ENCODE results near the gene WDR20.

DNA sequence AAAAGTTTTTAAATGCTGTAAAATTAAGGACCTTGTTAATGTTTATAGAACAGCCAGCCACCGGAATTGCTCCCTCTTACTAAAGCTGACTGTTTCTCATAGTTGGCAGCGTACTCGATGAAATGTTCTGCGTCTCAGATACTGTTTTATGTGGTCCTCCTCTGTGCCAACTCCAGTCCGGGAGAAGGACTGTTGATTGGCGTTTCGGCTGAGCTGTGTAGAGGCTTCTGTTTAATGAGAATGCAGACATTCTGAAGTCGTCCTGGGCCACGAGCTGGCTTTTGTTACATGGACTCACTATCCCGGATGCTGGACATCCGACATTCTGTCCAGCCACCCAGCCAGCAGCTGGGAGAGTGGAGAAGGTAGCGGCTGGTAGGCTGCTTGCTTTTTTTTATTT, 75.4 kb downstream of the WDR20 start:
- no peak for TF ChIP-seq YY1 (IDR thresholded peaks at IDR 0.05; ENCODE audit: low read depth, low read length)
- TF ChIP-seq, protein P1, sequence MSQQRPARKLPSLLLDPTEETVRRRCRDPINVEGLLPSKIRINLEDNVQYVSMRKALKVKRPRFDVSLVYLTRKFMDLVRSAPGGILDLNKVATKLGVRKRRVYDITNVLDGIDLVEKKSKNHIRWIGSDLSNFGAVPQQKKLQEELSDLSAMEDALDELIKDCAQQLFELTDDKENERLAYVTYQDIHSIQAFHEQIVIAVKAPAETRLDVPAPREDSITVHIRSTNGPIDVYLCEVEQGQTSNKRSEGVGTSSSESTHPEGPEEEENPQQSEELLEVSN (IDR thresholded peaks at IDR 0.05) = no peak
- TF ChIP-seq POLR2AphosphoS5 (IDR thresholded peaks at IDR 0.05; ENCODE audit: low read depth, low read length) = no peak
- TF ChIP-seq PHF8 (conservative IDR thresholded peaks at IDR 0.05; ENCODE audit: low read depth, low read length) = no peak
- TF ChIP-seq EZH2 (IDR thresholded peaks at IDR 0.05; ENCODE audit: low read depth, low read length, severe bottlenecking) = no peak
- TF ChIP-seq, protein P2, sequence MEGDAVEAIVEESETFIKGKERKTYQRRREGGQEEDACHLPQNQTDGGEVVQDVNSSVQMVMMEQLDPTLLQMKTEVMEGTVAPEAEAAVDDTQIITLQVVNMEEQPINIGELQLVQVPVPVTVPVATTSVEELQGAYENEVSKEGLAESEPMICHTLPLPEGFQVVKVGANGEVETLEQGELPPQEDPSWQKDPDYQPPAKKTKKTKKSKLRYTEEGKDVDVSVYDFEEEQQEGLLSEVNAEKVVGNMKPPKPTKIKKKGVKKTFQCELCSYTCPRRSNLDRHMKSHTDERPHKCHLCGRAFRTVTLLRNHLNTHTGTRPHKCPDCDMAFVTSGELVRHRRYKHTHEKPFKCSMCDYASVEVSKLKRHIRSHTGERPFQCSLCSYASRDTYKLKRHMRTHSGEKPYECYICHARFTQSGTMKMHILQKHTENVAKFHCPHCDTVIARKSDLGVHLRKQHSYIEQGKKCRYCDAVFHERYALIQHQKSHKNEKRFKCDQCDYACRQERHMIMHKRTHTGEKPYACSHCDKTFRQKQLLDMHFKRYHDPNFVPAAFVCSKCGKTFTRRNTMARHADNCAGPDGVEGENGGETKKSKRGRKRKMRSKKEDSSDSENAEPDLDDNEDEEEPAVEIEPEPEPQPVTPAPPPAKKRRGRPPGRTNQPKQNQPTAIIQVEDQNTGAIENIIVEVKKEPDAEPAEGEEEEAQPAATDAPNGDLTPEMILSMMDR (IDR thresholded peaks at IDR 0.05; ENCODE audit: control extremely low read depth in 1 of 3, insufficient read depth in 1 of 3, low read depth in 1 of 3, low read length in 3 of 3) = no peak
- no peak for TF ChIP-seq CREB1 (IDR thresholded peaks at IDR 0.05)
- TF ChIP-seq MAFK (IDR thresholded peaks at IDR 0.05; ENCODE audit: low read depth, low read length) = no peak
- no peak for TF ChIP-seq BACH1 (IDR thresholded peaks at IDR 0.05; ENCODE audit: low read length)
- no peak for TF ChIP-seq BRCA1 (IDR thresholded peaks at IDR 0.05; ENCODE audit: low read depth, low read length)
- no peak for TF ChIP-seq CEBPB (IDR thresholded peaks at IDR 0.05; ENCODE audit: low read depth, low read length)
- no peak for TF ChIP-seq SIN3A (conservative IDR thresholded peaks at IDR 0.05 in 1 of 2, IDR thresholded peaks at IDR 0.05 in 1 of 2; ENCODE audit: low read depth in 1 of 2, low read length in 2 of 2)
- TF ChIP-seq POLR2A (IDR thresholded peaks at IDR 0.05; ENCODE audit: control extremely low read depth in 1 of 2, low read depth in 2 of 2, low read length in 2 of 2) = no peak
